Dedifferentiated amniotic fluid mesenchymal stem cell (primary cell): ENCODE measurements around the gene RAG2.

Experiments used
- DNase-seq: peaks from one replicate; pipeline ENCODE4 v3.0.0-alpha.2; 2016; ENCODE audit errors: extremely low spot score

RAG2 gene

GRCh38 chr11:36598051-36598450 lies at the start of gene RAG2:
Gene RAG2, minus strand, starts transcription at chr11:36598236. Its CDS starts 4,068 bp downstream, at chr11:36594168.
- DNase-seq, result no peak

DNA sequence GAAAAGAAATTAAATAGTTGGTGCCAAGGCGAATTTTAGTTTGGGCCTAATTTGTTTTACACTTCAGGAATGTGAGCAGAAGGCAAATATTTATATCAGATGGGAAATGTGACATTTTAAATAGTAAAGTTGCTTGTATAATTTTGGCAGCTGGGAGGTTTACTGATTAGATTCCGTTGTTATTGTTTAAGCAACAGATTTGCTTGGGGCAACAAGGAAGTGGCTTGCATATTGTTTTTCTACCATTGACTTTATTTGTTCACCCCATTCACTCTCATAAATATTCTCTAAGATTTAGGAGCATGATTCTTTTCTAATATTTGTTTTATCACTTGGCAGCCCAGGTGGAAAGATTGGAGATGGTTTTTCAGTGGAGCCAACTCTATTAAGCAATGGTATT lies 40.5 kb upstream of the RAG2 start:
- DNase-seq, result no peak

DNA sequence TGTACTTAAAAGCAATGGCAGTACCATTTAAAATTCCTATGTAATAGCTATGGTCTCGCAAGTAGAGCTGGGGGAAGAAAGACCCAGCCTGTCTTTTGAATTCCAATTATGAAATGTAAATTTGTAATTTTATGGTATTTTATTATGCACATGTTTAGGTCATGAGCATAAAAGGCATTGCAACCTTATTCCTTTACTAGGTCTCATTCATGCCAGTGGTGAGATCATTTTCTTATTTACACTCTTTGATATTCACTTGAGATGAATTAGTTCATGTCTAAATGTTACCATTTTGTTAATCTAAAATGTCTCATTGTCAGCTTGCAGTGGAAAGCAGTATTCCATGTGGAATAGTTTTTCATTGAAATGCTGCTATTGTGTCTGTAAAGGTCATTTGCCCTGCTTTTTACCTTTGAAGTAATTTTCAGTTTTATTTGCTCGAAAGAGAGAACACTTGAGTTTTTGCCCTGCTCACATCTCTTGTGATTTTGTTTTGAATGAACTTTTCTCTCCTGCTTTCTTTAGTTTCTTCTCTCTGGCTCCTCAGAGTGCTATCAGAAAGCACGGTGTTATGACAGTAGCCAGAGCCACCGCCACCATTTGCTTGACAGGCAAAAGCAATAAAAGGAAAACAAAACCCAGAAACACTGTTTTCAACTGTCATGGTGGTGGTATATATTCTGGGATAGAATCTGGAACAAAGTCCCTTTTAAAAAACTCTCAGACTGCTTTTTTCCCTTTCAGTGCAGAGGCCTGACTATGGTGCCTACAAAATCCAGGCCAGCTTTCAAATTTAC lies 37.2 kb upstream of the RAG2 start:
- DNase-seq, result no peak

GRCh38 chr11:36631774-36632173 lies 33.7 kb upstream of the RAG2 start:
- no peak for DNase-seq

DNA sequence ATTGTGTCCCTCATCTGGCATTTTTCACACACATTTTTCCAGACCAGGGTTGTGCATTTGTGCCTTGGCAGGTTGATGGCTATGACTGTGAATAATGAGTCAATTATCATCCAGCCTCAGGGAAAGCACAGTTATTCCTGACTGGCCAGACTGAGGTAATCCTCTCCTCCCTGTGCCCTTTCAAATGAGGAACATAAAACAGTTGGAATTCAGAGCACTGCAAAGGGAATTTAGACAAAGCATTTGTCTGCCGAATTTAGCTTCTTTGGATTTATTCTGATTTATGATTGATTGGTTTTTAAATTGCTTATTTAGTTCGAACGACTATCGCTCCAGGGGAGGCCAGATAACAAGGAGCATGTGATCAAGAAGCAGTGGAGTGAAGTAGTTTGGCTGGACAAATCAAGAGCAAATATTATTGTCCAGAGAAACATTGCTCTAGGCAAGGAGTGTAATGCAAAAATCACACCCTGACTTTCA lies 30.8 kb upstream of the RAG2 start:
- no peak for DNase-seq

- no peak for DNase-seq
Observed at GRCh38 chr11:36628141-36628540, 30.1 kb upstream of the RAG2 start.

GRCh38 chr11:36627471-36627870 lies 29.4 kb upstream of the RAG2 start:
- DNase-seq, result no peak

DNA sequence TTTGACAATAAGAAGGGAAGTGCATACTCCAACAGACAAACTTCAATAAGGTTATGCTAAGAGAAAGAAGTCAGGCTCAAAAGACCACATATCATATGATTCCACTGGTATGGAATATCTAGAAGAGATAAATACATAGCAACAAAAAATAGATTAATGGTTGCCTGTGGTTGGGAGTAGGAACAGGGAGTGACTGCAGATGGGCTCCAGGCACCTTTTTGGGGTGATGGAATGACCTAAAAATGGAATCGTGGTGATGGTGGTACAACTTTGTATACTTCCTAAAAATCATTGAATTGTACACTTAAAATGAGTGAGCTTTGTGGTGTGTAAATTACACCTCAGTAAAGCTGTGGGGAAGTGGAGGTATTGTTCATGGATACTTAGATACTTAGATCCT lies 29.0 kb upstream of the RAG2 start:
- no peak for DNase-seq

DNA sequence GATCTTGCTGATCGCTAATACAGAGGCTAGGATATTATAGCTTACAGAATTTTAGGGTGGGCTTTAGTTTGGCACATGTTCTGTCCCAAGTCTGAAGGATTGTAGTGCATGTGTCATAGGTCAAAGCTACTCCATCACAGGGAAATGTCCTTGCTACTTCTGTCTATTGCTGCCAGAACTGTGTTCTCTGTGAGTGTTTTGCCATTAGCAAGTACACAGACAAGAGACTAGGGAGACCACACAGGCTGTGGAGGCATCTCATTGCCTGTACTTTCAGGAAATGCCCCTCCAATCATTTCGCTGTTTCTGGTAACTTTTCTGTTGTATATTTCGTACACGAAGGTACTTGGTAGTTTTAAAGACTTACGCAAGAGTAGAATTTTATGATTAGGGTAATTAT lies 25.5 kb upstream of the RAG2 start:
- DNase-seq, result no peak

DNA sequence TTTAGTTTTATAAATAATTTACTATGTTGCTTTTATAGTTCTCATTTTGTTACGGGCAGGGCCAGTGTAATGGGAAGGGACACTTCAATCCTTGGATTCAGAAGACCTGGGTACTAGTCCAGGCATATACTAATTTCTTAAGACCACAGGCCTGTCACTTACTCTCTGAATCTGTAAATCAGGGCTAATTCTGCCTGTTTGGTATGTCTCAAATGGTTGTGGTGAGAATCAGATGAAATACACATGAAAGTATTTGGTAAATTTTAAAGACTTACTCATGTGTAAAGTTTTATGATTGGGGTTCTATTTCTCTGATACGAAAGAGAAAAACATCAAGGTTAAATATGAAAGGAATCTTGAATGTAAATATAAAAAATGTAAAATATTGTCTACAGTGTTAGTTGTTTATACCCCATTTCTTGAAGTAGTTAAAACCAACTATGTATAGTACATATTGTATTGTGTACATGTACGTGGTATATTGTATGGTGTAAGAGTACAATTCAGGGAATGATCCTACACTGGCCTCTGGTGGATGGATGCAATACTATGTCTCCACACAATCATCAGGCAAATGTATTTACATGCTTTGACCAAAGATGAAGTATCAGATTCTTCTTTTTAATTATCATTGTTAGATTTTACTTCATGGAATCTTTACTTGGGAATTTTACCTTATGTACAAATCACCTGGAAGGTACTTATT lies 24.5 kb upstream of the RAG2 start:
- peak; percentile 38 for DNase-seq

- no peak for DNase-seq
Observed at GRCh38 chr11:36620246-36620645, 22.2 kb upstream of the RAG2 start.

- DNase-seq, result no peak
Observed at GRCh38 chr11:36619502-36619901, 21.5 kb upstream of the RAG2 start.

DNA sequence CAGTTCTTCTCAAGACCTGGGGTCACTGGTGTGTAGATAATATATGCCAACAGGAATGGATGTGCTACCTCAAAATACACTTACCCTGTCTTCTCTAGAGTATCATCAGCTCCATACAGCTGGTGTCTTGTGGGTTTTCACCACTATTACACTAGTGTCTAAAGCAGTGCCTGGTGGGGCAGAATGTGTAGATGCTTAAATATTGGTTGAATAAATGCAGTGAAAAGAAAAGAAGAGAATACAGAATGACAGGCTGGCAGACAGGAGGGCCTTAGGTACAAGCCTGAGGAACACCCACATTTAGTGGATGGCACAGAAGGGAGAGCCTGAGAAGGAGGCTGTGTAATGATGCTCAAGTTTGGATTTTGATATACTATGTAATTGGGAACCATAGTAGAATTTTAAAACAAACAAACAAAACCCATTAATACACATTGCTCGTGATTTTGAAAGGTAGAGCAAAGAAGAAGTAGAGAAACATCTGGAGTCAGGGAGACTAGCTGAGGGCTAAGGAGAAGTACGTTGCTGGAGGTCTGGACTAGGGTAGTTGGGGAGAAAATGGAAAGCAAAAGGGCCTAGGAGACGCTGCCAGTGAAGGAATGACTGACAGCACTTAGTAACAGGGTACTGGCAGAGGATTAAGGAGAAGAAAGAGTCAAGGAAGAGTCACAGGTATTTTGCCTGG lies 20.5 kb upstream of the RAG2 start:
- no peak for DNase-seq

- DNase-seq, result no peak
Observed at GRCh38 chr11:36617543-36618362, 19.7 kb upstream of the RAG2 start.

GRCh38 chr11:36615826-36616225 lies 17.8 kb upstream of the RAG2 start:
- no peak for DNase-seq

GRCh38 chr11:36609383-36609782 lies 11.3 kb upstream of the RAG2 start:
- DNase-seq, result no peak

- no peak for DNase-seq
Observed at GRCh38 chr11:36608491-36609199, 10.6 kb upstream of the RAG2 start.

DNA sequence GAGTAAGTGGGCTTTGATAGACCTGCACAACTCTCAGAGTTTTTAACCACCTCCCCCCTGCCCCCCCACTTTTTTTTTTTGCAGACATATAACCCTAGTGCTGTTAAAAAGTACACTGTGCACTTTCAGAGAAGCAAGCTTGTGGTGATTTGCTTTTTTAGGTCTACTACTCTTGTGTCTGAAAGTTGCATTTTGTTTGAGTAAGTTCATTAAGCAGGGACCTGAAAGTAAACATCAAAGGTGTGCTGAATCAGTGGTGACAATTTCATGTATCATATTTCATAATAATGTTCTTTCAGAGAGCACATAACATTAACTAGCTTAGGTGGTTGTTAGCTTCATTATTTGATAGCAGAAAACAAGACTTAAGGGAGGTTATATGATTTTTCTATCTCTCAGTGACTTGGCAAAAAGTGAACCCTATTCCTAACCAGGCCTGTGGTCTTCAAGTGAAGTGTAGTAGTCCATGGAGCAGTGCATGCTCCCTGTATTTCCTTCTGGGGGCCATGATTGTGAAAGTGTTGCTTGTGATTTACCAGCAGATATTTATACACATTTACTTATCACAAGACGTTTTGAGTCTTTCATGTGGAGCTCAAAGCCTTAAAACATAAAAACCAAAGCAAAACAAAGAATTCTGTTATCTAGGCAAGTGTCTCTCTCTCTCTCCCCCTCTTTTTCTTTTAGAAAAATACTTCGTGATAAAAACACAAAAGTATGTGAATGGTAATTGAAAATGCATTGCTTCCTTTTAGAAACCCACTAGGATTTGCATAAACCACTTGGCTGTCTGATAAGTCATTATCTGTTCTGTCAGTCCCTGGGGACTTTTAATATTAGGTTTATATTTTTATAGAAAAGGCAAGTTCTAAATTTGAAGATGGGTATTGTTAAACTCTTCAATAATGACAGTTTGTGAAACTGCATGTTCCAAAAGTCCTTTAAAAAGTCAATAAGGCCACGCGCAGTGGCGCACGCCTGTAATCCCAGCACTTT lies 7.5 kb upstream of the RAG2 start:
- no peak for DNase-seq

DNA sequence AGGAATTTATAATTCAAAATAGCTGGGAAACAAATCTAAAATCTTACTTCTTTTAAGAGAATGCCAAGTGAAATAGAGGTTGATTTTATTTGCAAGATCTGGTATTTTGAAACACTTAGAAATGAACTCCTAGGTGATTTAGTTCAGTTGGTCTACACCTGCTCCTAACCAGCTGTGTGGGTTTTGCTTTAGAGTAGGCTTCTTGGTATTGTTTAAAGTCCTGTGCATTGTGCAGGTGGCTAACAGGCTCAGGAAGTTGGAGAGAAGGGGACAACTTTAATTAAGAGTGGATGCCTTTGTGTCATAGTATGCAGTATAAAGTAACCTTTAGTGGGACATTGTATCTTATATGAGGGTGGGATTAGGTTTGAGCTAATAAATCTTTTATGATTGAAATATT lies 4.1 kb upstream of the RAG2 start:
- no peak for DNase-seq

GRCh38 chr11:36601155-36601554 lies 3.1 kb upstream of the RAG2 start:
- no peak for DNase-seq
